OCI-LY1 (cell line): ENCODE measurements around the gene SMYD2.

Experiments used
- EZH2 ChIP-seq: fragments of 200-600 bp; sonication (generic), shearing (Covaris generic); IDR thresholded peaks from 2 replicates; pipeline ENCODE4 v1.8.0; 2017; ENCODE audit warnings: borderline replicate concordance, mixed run types, mild to moderate bottlenecking, antibody characterized with exemption, low read length, moderate library complexity, mixed read lengths
- TF ChIP-seq, protein P1 (sequence below): fragments of 200-600 bp; sonication (generic), shearing (Covaris generic); IDR thresholded peaks from 2 replicates; pipeline ENCODE4 v1.5.1; 2017; ENCODE audit warnings: mild to moderate bottlenecking, antibody characterized with exemption, low read length, moderate library complexity, mixed read lengths

DNA sequence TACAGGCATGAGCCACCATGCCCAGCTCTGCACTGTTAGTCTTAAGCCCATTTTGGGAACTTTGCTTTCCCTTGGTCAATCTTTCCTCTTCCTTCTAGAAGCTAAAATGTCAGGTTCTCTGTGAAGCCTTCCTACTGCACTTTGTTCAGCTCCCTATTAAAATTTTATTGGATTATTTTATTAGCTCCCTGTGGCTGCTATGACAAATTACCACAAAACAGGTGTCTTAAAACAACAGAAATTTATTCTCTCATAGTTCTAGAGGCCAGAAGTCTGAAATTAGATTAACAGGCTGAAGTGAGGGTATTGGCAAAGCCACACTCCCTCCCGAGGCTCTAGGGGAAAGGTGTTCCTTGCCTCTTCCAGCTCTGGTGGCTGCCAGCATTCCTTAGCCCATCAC lies 4.2 kb upstream of the SMYD2 start:
- TF ChIP-seq, protein P1, sequence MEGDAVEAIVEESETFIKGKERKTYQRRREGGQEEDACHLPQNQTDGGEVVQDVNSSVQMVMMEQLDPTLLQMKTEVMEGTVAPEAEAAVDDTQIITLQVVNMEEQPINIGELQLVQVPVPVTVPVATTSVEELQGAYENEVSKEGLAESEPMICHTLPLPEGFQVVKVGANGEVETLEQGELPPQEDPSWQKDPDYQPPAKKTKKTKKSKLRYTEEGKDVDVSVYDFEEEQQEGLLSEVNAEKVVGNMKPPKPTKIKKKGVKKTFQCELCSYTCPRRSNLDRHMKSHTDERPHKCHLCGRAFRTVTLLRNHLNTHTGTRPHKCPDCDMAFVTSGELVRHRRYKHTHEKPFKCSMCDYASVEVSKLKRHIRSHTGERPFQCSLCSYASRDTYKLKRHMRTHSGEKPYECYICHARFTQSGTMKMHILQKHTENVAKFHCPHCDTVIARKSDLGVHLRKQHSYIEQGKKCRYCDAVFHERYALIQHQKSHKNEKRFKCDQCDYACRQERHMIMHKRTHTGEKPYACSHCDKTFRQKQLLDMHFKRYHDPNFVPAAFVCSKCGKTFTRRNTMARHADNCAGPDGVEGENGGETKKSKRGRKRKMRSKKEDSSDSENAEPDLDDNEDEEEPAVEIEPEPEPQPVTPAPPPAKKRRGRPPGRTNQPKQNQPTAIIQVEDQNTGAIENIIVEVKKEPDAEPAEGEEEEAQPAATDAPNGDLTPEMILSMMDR, result no peak
- TF ChIP-seq EZH2, result no peak
